CD4-positive, alpha-beta T cell (primary cell): ENCODE results near the gene RPS19. TPM values are rescaled to one million over a fixed set of nuclear protein-coding genes. Genes with fewer than 3 reads are reported as not detected.
A peak's percentile ranks its signal among the peaks of the same experiment; 100 is the strongest.
"Not testable (repeated sequence)": the region's sequence is repeated elsewhere in the genome, so short reads cannot be mapped to it uniquely, and the experiment has no call there.

Source experiments
- ATAC-seq: fragments of 200-7000 bp; cut with Tn5 transposase; one replicate; pipeline ENCODE4 v1.10.0; 2022; ENCODE audit warnings: mild to moderate bottlenecking; ENCODE audit not compliant: poor library complexity
- CTCF ChIA-PET: fragments of 350-600 bp; sonication (Branson Sonifier 250); formaldehyde crosslinking; loops from one replicate; lab custom pipeline; 2021; ENCODE audit warnings: antibody characterized with exemption, inconsistent platforms; lab: Charles Lee
- POLR2A ChIA-PET: fragments of 350-600 bp; sonication (Branson Sonifier 250); formaldehyde crosslinking; loops from one replicate; lab custom pipeline; 2021; ENCODE audit warnings: antibody characterized with exemption, inconsistent platforms; lab: Charles Lee
- DNase-seq, 14 experiments: peaks; one replicate each; pipeline ENCODE4 v3.0.0-alpha.2; 2013 to 2020; ENCODE audit warnings: mixed read lengths in 2 of 14
- H3K27ac ChIP-seq, 2 donors: one replicate each; pipeline versions ENCODE4 v1.5.1 to v1.7.0; 2013; ENCODE audit warnings: low read length in 2 of 2, low read depth in 1 of 2, mild to moderate bottlenecking in 1 of 2
- H3K27me3 ChIP-seq, 2 experiments: 1 replicate in 1 of 2; 2 replicates in 1 of 2; pipeline versions ENCODE4 v1.6.1 to v1.7.0; 2013; ENCODE audit warnings: low read length in 2 of 2, control low read depth in 1 of 2, mild to moderate bottlenecking in 1 of 2, moderate library complexity in 1 of 2; ENCODE audit not compliant: insufficient read depth in 2 of 2, control insufficient read depth in 1 of 2
- H3K36me3 ChIP-seq: one replicate; pipeline ENCODE4 v1.6.1; 2013; ENCODE audit warnings: low read length, control low read depth; ENCODE audit not compliant: insufficient read depth
- H3K4me1 ChIP-seq: one replicate; pipeline ENCODE4 v1.6.1; 2013; ENCODE audit warnings: low read length, control low read depth; ENCODE audit not compliant: insufficient read depth
- H3K4me3 ChIP-seq: one replicate; pipeline ENCODE4 v1.5.1; 2013; ENCODE audit warnings: mild to moderate bottlenecking, low read length, moderate library complexity
- H3K9me3 ChIP-seq, 2 experiments: 1 replicate in 1 of 2; 2 replicates in 1 of 2; pipeline versions ENCODE4 v1.6.1 to v1.7.0; 2013; ENCODE audit warnings: low read length in 2 of 2, mild to moderate bottlenecking in 2 of 2, control low read depth in 1 of 2, moderate library complexity in 1 of 2; ENCODE audit not compliant: control insufficient read depth in 1 of 2, insufficient read depth in 1 of 2
- H3K27ac Mint-ChIP-seq: one replicate; pipeline ENCODE4 v1.8.0; 2020; ENCODE audit warnings: mixed read lengths
- H3K27me3 Mint-ChIP-seq: one replicate; pipeline ENCODE4 v1.8.0; 2021; ENCODE audit warnings: mixed read lengths
- H3K36me3 Mint-ChIP-seq: one replicate; pipeline ENCODE4 v1.8.0; 2021; ENCODE audit warnings: low read depth, mixed read lengths
- H3K4me1 Mint-ChIP-seq: one replicate; pipeline ENCODE4 v1.8.0; 2021; ENCODE audit warnings: low read depth, mixed read lengths
- H3K4me3 Mint-ChIP-seq: one replicate; pipeline ENCODE4 v1.8.0; 2020; ENCODE audit warnings: mild to moderate bottlenecking, mixed read lengths
- H3K9me3 Mint-ChIP-seq: one replicate; pipeline ENCODE4 v1.8.0; 2020; ENCODE audit warnings: mixed read lengths
- CTCF ChIP-seq: fragments of 200-600 bp; IDR thresholded peaks from one replicate; pipeline ENCODE4 v1.8.0; 2022; ENCODE audit warnings: antibody characterized with exemption, mild to moderate bottlenecking
- intact Hi-C, 2 experiments: fragments of 100-400 bp; cut with DNase I in 1 of 2; cut with micrococcal nuclease in 1 of 2; formaldehyde crosslinking; loops; one replicate each; pipeline versions ENCODE4 v1.15.1 to v1.9.0; 2023 to 2025; cut with DNase I, micrococcal nuclease
- total RNA-seq, 174 experiments: library from RNA in 2 of 174; stranded (reverse) in 2 of 174; gene quantifications; one replicate each; pipeline ENCODE4 v1.2.3 and lab custom pipeline; 2021 to 2026

The RPS19 gene
- total RNA-seq, 2 experiments from 2014 or later = 3,668 to 3,697 TPM

- H3K36me3 ChIP-seq = peaks cover 35% of the 10 kb centered on the region
- peak overlapping the region; percentile 98 for H3K27ac Mint-ChIP-seq
- no peaks in the 10 kb centered on the region for H3K9me3 Mint-ChIP-seq
- peaks cover 43% of the 10 kb centered on the region for H3K36me3 Mint-ChIP-seq
- TF ChIP-seq CTCF = no peak
- intact Hi-C loops = loop anchor here in 1 of 2 experiments (5.0 kb wide), 1 partner anchor 61 kb away; no protein-coding TSS in a partner anchor
- peaks cover 100% of the 10 kb centered on the region for H3K4me1 ChIP-seq
- no peaks in the 10 kb centered on the region for H3K27me3 ChIP-seq
- peak overlapping the region; percentile 8 for H3K4me3 ChIP-seq
- H3K27ac ChIP-seq = peak overlapping the region; percentile 66 to 67
- POLR2A ChIA-PET = interaction anchor here (1.1 to 11.4 kb wide), 11 partner anchors 9 to 87 kb away, joined by 3 to 465 read pairs (median 8); partner anchors contain the start of genes ARHGEF1, ERFL, RABAC1 and RPS19
- H3K4me1 Mint-ChIP-seq = peaks cover 73% of the 10 kb centered on the region
- H3K27me3 Mint-ChIP-seq = no peaks in the 10 kb centered on the region
- H3K9me3 ChIP-seq = no peaks in the 10 kb centered on the region
- peak in 11 of 14 experiments; percentile 48 to 92 (median 62) for DNase-seq
- H3K4me3 Mint-ChIP-seq = peak overlapping the region; percentile 83
- CTCF ChIA-PET = interaction anchor here (1.3 to 7.3 kb wide), 8 partner anchors 8 to 87 kb away, joined by 5 to 119 read pairs (median 14); partner anchors contain the start of genes RABAC1 and RPS19
- ATAC-seq = peak; percentile 34
These were observed 11.7 kb downstream of the RPS19 start for GRCh38 chr19:41871573-41872383.

GRCh38 chr19:41872384-41872774 is 12.3 kb downstream of the RPS19 start:
- POLR2A ChIA-PET = interaction anchor here (1.1 to 11.4 kb wide), 13 partner anchors 9 to 86 kb away, joined by 3 to 465 read pairs (median 6); partner anchors contain the start of genes ARHGEF1 and RPS19
- Mint-ChIP-seq H3K4me1 (peaks cover 79% of the 10 kb centered on the region), H3K4me3 (no peak overlapping the region), H3K36me3 (peaks cover 43% of the 10 kb centered on the region), H3K27ac (peak overlapping the region; percentile 98), H3K9me3 (no peaks in the 10 kb centered on the region), H3K27me3 (no peaks in the 10 kb centered on the region)
- Histone ChIP-seq H3K4me3 (no peak overlapping the region), H3K9me3 (no peaks in the 10 kb centered on the region), H3K36me3 (peaks cover 30% of the 10 kb centered on the region), H3K4me1 (peaks cover 100% of the 10 kb centered on the region), H3K27ac (peak overlapping the region; percentile 66 to 67), H3K27me3 (no peaks in the 10 kb centered on the region)
- DNase-seq (peak in 1 of 14 experiments; percentile 20), ATAC-seq (no peak)
- intact Hi-C loops = loop anchor here in 1 of 2 experiments (5.0 kb wide), 1 partner anchor 60 kb away; no protein-coding TSS in a partner anchor
- TF ChIP-seq CTCF = no peak
- CTCF ChIA-PET = interaction anchor here (1.1 to 7.3 kb wide), 14 partner anchors 8 to 86 kb away, joined by 4 to 119 read pairs (median 8); partner anchors contain the start of genes ERFL, RABAC1 and RPS19

- Histone ChIP-seq H3K36me3 (peaks cover 27% of the 10 kb centered on the region), H3K27ac (peak overlapping the region; percentile 66 to 67), H3K4me1 (peaks cover 100% of the 10 kb centered on the region), H3K4me3 (no peak overlapping the region), H3K27me3 (no peaks in the 10 kb centered on the region), H3K9me3 (no peaks in the 10 kb centered on the region)
- H3K27ac Mint-ChIP-seq = peak overlapping the region; percentile 98
- H3K36me3 Mint-ChIP-seq = peaks cover 38% of the 10 kb centered on the region
- no peaks in the 10 kb centered on the region for H3K9me3 Mint-ChIP-seq
- peaks cover 80% of the 10 kb centered on the region for H3K4me1 Mint-ChIP-seq
- H3K4me3 Mint-ChIP-seq = peak overlapping the region; percentile 71
- ChIA-PET CTCF (interaction anchor here (0.6 to 7.3 kb wide), 23 partner anchors 9 to 162 kb away, joined by 3 to 119 read pairs (median 5); partner anchors contain the start of genes ERFL, RABAC1 and RPS19), POLR2A (interaction anchor here (0.6 to 11.4 kb wide), 14 partner anchors 10 to 85 kb away, joined by 3 to 465 read pairs (median 6); partner anchors contain the start of genes ARHGEF1, ERFL and RPS19)
- TF ChIP-seq CTCF = peak; percentile 86
- DNase-seq = peak; percentile 55 to 82 (median 66)
- ATAC-seq = no peak
- no peaks in the 10 kb centered on the region for H3K27me3 Mint-ChIP-seq
- intact Hi-C loops = loop anchor here (1.0 to 5.0 kb wide), 4 partner anchors 13 to 78 kb away; partner anchors contain the start of gene RPS19 (in 1 of the 2)
These were observed 13.0 kb downstream of the RPS19 start for GRCh38 chr19:41872775-41873647.

GRCh38 chr19:41875973-41876372 is 15.9 kb downstream of the RPS19 start:
- ChIA-PET POLR2A (interaction anchor here (1.0 to 11.4 kb wide), 14 partner anchors 10 to 83 kb away, joined by 3 to 465 read pairs (median 6); partner anchors contain the start of genes ARHGEF1, ERFL, RABAC1 and RPS19), CTCF (interaction anchor here (2.3 to 7.3 kb wide), 2 partner anchors 13 to 17 kb away, joined by 12 to 119 read pairs; partner anchors contain the start of gene RPS19)
- intact Hi-C loops = loop anchor here (1.0 kb wide), 4 partner anchors 7 to 69 kb away; partner anchors contain the start of gene ARHGEF1 (in 1 of the 2)
- H3K27me3 Mint-ChIP-seq, H3K36me3 ChIP-seq, DNase-seq, H3K27me3 ChIP-seq, H3K9me3 ChIP-seq, ATAC-seq, H3K9me3 Mint-ChIP-seq: not testable (repeated sequence)
- Histone ChIP-seq H3K4me3 (peak overlapping the region; percentile 25), H3K4me1 (peaks cover 100% of the 10 kb centered on the region), H3K27ac (peak overlapping the region; percentile 84 to 91)
- H3K27ac Mint-ChIP-seq = peak overlapping the region; percentile 98
- H3K4me3 Mint-ChIP-seq = peak overlapping the region; percentile 80
- H3K4me1 Mint-ChIP-seq = peaks cover 90% of the 10 kb centered on the region
- peaks cover 11% of the 10 kb centered on the region for H3K36me3 Mint-ChIP-seq
